HL-60 (cell line): Measurements from ENCODE around the gene ZNF219.

Experiments used
- DNase-seq, 2 experiments: peaks; one replicate each; pipeline ENCODE4 v3.0.0-alpha.2; 2010 to 2020; ENCODE audit warnings: low read depth in 1 of 2, low spot score in 1 of 2
- H3K27ac ChIP-seq: fragments of 250-450 bp; sonication (Bioruptor Pico); replicated peaks from 2 replicates; pipeline ENCODE4 v1.5.1; 2020; ENCODE audit warnings: mild to moderate bottlenecking, moderate library complexity
- H3K27me3 ChIP-seq: fragments of 250-450 bp; sonication (Bioruptor Pico); 2 replicates; pipeline ENCODE4 v1.5.1; 2021; ENCODE audit warnings: mild to moderate bottlenecking, moderate library complexity; ENCODE audit not compliant: insufficient read depth, poor library complexity, severe bottlenecking
- H3K4me3 ChIP-seq: replicated peaks from 2 replicates; pipeline ENCODE4 v1.5.1; 2011; ENCODE audit warnings: mild to moderate bottlenecking, control low read depth, low read length; ENCODE audit not compliant: insufficient read depth
- CTCF ChIP-seq: IDR thresholded peaks from one replicate; pipeline ENCODE4 v1.5.1; 2011; ENCODE audit warnings: low read length, control low read depth, inconsistent platforms; ENCODE audit not compliant: insufficient read depth
- GABPA ChIP-seq: IDR thresholded peaks from 2 replicates; pipeline ENCODE4 v1.6.1; 2012; ENCODE audit warnings: low read depth
- POLR2AphosphoS5 ChIP-seq: IDR thresholded peaks from 2 replicates; pipeline ENCODE4 v1.6.1; 2012; ENCODE audit warnings: low read depth
- SPI1 ChIP-seq: IDR thresholded peaks from 2 replicates; pipeline ENCODE4 v1.6.1; 2012; ENCODE audit warnings: low read depth, mild to moderate bottlenecking, borderline replicate concordance
- TF ChIP-seq, protein P1 (sequence below): IDR thresholded peaks from 2 replicates; pipeline ENCODE4 v1.6.1; 2012; ENCODE audit warnings: low read depth; ENCODE audit not compliant: insufficient replicate concordance

ZNF219 gene

GRCh38 chr14:21105095-21105494 is 6.6 kb upstream of the ZNF219 start:
- H3K4me3 ChIP-seq = no peak overlapping the region
- peak overlapping the region; percentile 100; the same call in 1 of the 2 replicates for H3K27ac ChIP-seq
- no peak for DNase-seq
- TF ChIP-seq GABPA (no peak), CTCF (no peak), SPI1 (no peak), POLR2AphosphoS5 (no peak)
- TF ChIP-seq, protein P1, sequence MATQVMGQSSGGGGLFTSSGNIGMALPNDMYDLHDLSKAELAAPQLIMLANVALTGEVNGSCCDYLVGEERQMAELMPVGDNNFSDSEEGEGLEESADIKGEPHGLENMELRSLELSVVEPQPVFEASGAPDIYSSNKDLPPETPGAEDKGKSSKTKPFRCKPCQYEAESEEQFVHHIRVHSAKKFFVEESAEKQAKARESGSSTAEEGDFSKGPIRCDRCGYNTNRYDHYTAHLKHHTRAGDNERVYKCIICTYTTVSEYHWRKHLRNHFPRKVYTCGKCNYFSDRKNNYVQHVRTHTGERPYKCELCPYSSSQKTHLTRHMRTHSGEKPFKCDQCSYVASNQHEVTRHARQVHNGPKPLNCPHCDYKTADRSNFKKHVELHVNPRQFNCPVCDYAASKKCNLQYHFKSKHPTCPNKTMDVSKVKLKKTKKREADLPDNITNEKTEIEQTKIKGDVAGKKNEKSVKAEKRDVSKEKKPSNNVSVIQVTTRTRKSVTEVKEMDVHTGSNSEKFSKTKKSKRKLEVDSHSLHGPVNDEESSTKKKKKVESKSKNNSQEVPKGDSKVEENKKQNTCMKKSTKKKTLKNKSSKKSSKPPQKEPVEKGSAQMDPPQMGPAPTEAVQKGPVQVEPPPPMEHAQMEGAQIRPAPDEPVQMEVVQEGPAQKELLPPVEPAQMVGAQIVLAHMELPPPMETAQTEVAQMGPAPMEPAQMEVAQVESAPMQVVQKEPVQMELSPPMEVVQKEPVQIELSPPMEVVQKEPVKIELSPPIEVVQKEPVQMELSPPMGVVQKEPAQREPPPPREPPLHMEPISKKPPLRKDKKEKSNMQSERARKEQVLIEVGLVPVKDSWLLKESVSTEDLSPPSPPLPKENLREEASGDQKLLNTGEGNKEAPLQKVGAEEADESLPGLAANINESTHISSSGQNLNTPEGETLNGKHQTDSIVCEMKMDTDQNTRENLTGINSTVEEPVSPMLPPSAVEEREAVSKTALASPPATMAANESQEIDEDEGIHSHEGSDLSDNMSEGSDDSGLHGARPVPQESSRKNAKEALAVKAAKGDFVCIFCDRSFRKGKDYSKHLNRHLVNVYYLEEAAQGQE = no peak
- H3K27me3 ChIP-seq = no peaks in the 10 kb centered on the region

DNA sequence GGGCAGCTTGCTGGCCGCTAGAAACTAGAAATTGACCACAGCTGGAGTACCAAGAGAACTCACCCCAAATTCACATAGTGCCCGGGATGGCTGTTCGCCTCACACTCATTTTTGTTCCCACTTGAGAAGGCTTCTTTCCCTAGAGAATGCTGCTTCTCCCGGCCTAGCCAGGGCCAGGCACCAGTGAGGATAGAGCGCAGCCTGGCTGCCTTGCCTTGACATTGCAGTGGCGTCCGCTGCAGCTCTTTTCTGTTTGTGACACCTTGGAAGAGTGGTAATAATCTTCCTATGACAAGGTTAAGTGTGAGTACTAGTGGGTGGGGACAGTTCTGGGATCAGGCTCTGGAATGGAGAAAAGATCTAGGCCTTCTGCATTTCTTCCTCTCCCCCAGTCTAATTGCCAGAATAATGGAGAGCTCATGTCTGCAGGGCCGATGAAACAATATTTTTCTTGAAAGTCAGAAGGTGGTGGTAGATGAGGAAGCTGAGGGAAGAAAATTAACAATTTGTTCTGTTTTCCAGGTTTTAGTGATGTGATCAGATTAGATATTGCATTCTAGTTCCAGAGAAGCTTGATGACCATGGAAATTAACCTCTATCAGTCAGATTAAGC is 6.1 kb upstream of the ZNF219 start:
- Histone ChIP-seq H3K27ac (peak overlapping the region; percentile 100), H3K4me3 (peak overlapping the region; percentile 73), H3K27me3 (no peaks in the 10 kb centered on the region)
- TF ChIP-seq, protein P1 = no peak
- peak; percentile 88 for TF ChIP-seq CTCF
- peak in 1 of 2 experiments; percentile 76 for DNase-seq

- peak; percentile 92 to 98 for DNase-seq
- Histone ChIP-seq H3K27ac (peak overlapping the region; percentile 100), H3K27me3 (no peaks in the 10 kb centered on the region), H3K4me3 (peak overlapping the region; percentile 73)
- TF ChIP-seq POLR2AphosphoS5 (peak; percentile 95), GABPA (0 out of 2 replicates have a peak, but pooled peaks have one; percentile 26), SPI1 (no peak), CTCF (peak; percentile 63)
- TF ChIP-seq, protein P1 = no peak
Measured at GRCh38 chr14:21103710-21104447, 5.4 kb upstream of the ZNF219 start.
